ENCODE data around the gene RGS6.

The RGS6 gene

GRCh38 chr14:72613975-72614319 is 681.7 kb downstream of the RGS6 start:
- DNase-seq, result no peak

GRCh38 chr14:72614365-72614764 is 682.1 kb downstream of the RGS6 start:
- DNase-seq, result no peak

GRCh38 chr14:72614891-72615415 is 682.7 kb downstream of the RGS6 start:
- DNase-seq, result no peak

- no peak for DNase-seq
These were observed 683.4 kb downstream of the RGS6 start for GRCh38 chr14:72615451-72616121.

All from CD4-positive, alpha-beta T cell treated with Interleukin-6 for 4 hours (primary cell).